GM12801 (cell line): ENCODE results near the gene CSNK1A1L.

Experiments used
- CTCF ChIP-seq: IDR thresholded peaks from one replicate; pipeline ENCODE4 v1.5.1; 2011; ENCODE audit warnings: control low read depth; ENCODE audit not compliant: insufficient read length; ENCODE audit errors: extremely low read depth

The CSNK1A1L gene

DNA sequence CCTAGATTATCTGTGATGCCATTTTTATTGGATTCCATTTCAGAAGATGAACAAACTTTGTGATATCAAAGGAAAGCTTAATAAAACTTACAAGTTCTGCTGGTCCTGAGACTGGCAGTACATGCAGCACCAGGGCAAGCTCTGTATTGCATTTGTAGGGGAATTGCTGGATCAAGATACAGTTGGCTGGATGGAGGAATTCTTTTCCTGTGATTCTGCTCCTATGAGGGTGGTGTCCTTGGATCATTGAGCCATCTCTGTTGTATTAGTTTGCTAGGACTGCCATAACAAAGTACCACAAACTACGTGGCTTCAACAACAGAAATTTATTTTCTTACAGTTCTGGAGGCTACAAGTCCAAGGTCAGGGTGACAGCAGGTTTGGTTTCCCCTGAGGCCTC lies 33.9 kb upstream of the CSNK1A1L start:
- no peak for TF ChIP-seq CTCF

GRCh38 chr13:37138926-37139325 lies 33.5 kb upstream of the CSNK1A1L start:
- TF ChIP-seq CTCF: no peak

- no peak for TF ChIP-seq CTCF
Observed at GRCh38 chr13:37138169-37138568, 32.7 kb upstream of the CSNK1A1L start.

- TF ChIP-seq CTCF: no peak
Observed at GRCh38 chr13:37136633-37137032, 31.2 kb upstream of the CSNK1A1L start.

DNA sequence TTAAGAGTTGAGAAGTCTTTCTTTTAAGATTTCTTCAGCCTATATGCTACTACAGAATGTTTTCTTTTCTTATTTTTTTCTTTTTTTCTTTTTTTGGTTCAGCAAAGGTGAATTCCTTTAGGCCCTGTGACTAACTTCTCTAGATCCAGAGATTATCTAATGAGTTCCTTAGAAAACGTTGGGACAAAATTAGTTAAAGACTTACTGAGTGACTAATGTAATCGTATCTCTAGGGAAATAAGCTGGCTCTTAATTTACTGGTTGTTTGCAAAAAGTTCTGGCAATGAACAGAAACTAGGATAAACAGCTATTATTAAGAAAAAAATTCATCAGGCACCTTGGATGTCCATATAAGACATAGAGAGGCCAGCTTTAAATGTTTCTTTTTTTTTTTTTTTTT lies 30.7 kb upstream of the CSNK1A1L start:
- no peak for TF ChIP-seq CTCF

GRCh38 chr13:37134411-37135041 lies 29.1 kb upstream of the CSNK1A1L start:
- no peak for TF ChIP-seq CTCF

DNA sequence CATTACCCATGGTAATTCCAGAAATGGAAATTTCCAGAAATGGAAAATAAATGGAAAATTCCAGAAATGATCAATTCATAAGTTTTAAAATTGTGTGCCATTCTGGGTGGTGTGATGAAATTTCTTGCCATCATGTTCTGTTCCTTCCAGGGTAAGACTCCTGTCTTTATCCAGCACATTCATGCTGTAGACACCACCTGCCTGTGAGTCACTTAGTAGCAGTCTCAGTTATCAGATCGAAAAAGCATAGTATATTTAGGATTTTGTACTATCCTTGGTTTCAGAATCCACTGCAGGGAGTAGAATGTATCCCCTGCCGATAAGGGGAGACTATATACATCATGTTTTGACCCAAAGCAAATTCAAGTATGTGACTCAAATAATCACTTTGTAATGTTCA lies 26.7 kb upstream of the CSNK1A1L start:
- no peak for TF ChIP-seq CTCF

GRCh38 chr13:37131092-37131491 lies 25.6 kb upstream of the CSNK1A1L start:
- TF ChIP-seq CTCF: no peak
